Measurements from ENCODE around the gene ZP1. TPM values are rescaled to one million over a fixed set of nuclear protein-coding genes. Genes with fewer than 3 reads are reported as not detected.

Gene ZP1
- total RNA-seq, 1 experiment from 2014 or later: not detected

DNA sequence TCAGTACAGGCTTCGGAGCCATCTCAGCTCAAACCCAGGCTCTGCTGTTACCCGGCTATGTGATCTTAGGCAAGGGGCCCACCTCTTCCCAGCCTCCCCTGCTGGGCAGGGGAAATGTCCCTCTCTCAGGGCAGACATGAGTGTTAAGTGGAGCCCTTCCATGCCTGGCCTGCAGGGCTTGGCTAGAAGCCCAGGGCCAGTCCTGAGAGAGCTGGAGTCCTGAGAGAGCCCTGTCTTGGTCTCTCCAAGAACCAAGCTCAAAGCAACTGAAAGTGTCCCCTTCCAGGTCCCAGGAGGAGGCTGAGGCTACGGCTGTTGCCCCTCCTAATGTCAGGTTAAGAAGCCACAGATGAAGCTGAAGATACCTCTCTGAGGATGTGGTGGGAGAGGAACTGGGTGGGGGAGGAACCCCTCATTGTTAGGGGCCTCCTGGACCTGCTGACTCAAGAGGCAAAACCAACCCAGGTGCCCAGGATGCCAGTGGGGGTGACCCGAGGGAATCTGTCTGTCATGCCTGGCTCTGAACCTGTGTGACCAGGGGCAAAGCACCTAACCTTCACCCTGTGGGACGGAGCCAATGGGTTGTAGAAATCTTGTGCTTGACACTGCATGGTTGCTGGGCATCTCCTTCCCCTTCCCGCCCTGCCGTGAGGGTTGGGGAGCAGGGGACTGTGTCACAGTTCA, 4.2 kb downstream of the ZP1 start:
- Mint-ChIP-seq H3K27me3 (ENCODE audit: insufficient read depth, unreplicated experiment) (no peaks in the 10 kb centered on the region), H3K36me3 (ENCODE audit: insufficient read depth, unreplicated experiment) (no peaks in the 10 kb centered on the region), H3K9me3 (ENCODE audit: unreplicated experiment) (no peaks in the 10 kb centered on the region), H3K4me3 (ENCODE audit: unreplicated experiment) (no peak overlapping the region), H3K27ac (ENCODE audit: low read depth, unreplicated experiment) (no peak overlapping the region), H3K4me1 (ENCODE audit: insufficient read depth, unreplicated experiment) (no peaks in the 10 kb centered on the region)
- CTCF ChIA-PET: interaction anchor here (0.8 to 2.8 kb wide), 5 partner anchors 10 to 40 kb away, joined by 3 to 16 read pairs (median 4); no protein-coding TSS in a partner anchor
- intact Hi-C loops (cut with micrococcal nuclease): no loop called here
- peak; percentile 44 for DNase-seq (ENCODE audit: unreplicated experiment)
- TF ChIP-seq, protein P1, sequence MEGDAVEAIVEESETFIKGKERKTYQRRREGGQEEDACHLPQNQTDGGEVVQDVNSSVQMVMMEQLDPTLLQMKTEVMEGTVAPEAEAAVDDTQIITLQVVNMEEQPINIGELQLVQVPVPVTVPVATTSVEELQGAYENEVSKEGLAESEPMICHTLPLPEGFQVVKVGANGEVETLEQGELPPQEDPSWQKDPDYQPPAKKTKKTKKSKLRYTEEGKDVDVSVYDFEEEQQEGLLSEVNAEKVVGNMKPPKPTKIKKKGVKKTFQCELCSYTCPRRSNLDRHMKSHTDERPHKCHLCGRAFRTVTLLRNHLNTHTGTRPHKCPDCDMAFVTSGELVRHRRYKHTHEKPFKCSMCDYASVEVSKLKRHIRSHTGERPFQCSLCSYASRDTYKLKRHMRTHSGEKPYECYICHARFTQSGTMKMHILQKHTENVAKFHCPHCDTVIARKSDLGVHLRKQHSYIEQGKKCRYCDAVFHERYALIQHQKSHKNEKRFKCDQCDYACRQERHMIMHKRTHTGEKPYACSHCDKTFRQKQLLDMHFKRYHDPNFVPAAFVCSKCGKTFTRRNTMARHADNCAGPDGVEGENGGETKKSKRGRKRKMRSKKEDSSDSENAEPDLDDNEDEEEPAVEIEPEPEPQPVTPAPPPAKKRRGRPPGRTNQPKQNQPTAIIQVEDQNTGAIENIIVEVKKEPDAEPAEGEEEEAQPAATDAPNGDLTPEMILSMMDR (IDR thresholded peaks at IDR 0.05; ENCODE audit: unreplicated experiment): no peak
- POLR2A ChIA-PET: interaction anchor here (1.1 to 1.2 kb wide), 2 partner anchors 27 to 41 kb away, joined by 3 to 4 read pairs; no protein-coding TSS in a partner anchor
- no TSS peak for BruUV-seq (replicated peaks)

DNA sequence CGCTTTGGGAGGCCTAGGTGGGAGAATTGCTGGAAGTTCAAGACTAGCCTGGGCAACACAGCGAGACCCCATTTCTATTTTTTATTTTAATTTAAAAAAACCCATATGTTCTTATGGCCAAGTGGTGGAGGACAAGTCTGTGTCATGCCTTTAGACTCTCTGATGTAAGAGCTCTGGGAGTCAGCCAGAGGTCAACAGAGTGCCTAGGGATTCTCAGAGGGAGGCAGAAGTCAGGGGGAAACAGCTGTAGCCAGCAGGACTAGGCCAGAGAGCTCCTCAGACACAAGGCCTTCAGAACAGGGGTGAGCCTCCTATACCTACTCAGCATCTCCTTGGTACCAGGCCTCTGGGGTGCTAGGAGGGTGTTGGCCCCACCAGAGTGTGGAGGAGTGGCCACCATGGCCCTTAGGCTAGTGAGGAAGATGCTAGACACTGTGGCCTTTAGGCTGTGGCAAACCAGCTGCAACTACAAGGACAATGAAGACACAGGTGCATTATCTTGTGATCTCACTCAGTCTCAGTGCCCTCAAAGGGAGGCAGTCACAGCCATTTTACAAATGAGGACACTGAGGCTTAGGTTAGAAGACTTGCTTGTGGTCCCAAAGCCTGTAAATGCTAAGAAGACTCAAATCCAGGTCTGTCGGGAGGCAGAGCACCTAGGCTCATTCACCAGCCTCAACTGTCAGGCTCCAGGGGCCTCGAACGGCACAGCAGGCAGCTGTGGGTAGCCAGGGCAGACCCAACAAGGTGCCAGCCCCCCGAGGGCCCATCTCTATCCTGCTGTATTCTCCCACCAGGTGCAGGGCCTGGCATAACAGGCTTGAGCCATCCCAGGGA, 5.0 kb downstream of the ZP1 start:
- H3K27me3 Mint-ChIP-seq (ENCODE audit: insufficient read depth, unreplicated experiment): no peaks in the 10 kb centered on the region
- POLR2A ChIA-PET: interaction anchor here (0.9 to 1.2 kb wide), 2 partner anchors 33 to 42 kb away, joined by 3 read pairs; no protein-coding TSS in a partner anchor
- intact Hi-C loops (cut with micrococcal nuclease): no loop called here
- no TSS peak for BruUV-seq (replicated peaks)
- no peaks in the 10 kb centered on the region for H3K36me3 Mint-ChIP-seq (ENCODE audit: insufficient read depth, unreplicated experiment)
- H3K4me3 Mint-ChIP-seq (ENCODE audit: unreplicated experiment): no peak overlapping the region
- TF ChIP-seq, protein P1 (IDR thresholded peaks at IDR 0.05; ENCODE audit: unreplicated experiment): no peak
- peak; percentile 76 for DNase-seq (ENCODE audit: unreplicated experiment)
- no peaks in the 10 kb centered on the region for H3K9me3 Mint-ChIP-seq (ENCODE audit: unreplicated experiment)
- H3K4me1 Mint-ChIP-seq (ENCODE audit: insufficient read depth, unreplicated experiment): no peaks in the 10 kb centered on the region
- CTCF ChIA-PET: interaction anchor here (0.6 to 2.8 kb wide), 6 partner anchors 11 to 624 kb away, joined by 3 to 16 read pairs (median 4); no protein-coding TSS in a partner anchor
- H3K27ac Mint-ChIP-seq (ENCODE audit: low read depth, unreplicated experiment): no peak overlapping the region

DNA sequence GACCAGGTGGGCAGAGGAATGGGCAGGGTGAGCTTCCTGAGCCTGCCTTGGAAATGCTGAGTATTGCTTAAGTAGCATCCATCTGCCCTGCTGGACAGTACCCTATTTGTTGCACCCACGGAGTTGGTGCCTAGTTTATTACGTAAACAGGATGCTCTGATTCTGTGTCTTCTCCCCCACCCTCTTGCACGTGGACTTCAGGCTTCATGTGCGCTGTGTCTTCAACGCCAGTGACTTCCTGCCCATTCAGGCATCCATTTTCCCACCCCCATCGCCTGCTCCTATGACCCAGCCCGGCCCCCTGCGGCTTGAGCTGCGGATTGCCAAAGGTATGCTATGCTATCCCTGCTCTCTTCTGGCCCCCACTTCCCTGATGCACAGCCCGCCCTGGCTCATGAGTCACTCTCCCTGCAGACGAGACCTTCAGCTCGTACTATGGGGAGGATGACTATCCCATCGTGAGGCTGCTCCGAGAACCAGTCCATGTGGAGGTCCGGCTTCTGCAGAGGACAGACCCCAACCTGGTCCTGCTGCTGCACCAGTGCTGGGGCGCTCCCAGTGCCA, 5.7 kb downstream of the ZP1 start:
- POLR2A ChIA-PET: interaction anchor here (0.6 to 0.9 kb wide), 2 partner anchors 32 to 1116 kb away, joined by 3 read pairs; no protein-coding TSS in a partner anchor
- no peaks in the 10 kb centered on the region for H3K4me1 Mint-ChIP-seq (ENCODE audit: insufficient read depth, unreplicated experiment)
- H3K27me3 Mint-ChIP-seq (ENCODE audit: insufficient read depth, unreplicated experiment): no peaks in the 10 kb centered on the region
- TF ChIP-seq, protein P1 (IDR thresholded peaks at IDR 0.05; ENCODE audit: unreplicated experiment): no peak
- DNase-seq (ENCODE audit: unreplicated experiment): peak; percentile 81
- intact Hi-C loops (cut with micrococcal nuclease): no loop called here
- CTCF ChIA-PET: interaction anchor here (0.6 to 1.8 kb wide), 3 partner anchors 15 to 624 kb away, joined by 3 to 5 read pairs (median 3); no protein-coding TSS in a partner anchor
- H3K9me3 Mint-ChIP-seq (ENCODE audit: unreplicated experiment): no peaks in the 10 kb centered on the region
- BruUV-seq (replicated peaks): no TSS peak
- H3K4me3 Mint-ChIP-seq (ENCODE audit: unreplicated experiment): no peak overlapping the region
- H3K27ac Mint-ChIP-seq (ENCODE audit: low read depth, unreplicated experiment): no peak overlapping the region
- no peaks in the 10 kb centered on the region for H3K36me3 Mint-ChIP-seq (ENCODE audit: insufficient read depth, unreplicated experiment)
